GM12892 (cell line): ENCODE measurements around the gene SF3A2.

Source experiments
- POLR2AphosphoS5 ChIP-seq: IDR thresholded peaks from 2 replicates; pipeline ENCODE4 v1.6.1; 2011; ENCODE audit warnings: low read depth, low read length, control low read depth
- TAF1 ChIP-seq: IDR thresholded peaks from 2 replicates; pipeline ENCODE4 v1.6.1; 2011; ENCODE audit warnings: low read depth, mild to moderate bottlenecking, control low read depth, low read length, borderline replicate concordance

DNA sequence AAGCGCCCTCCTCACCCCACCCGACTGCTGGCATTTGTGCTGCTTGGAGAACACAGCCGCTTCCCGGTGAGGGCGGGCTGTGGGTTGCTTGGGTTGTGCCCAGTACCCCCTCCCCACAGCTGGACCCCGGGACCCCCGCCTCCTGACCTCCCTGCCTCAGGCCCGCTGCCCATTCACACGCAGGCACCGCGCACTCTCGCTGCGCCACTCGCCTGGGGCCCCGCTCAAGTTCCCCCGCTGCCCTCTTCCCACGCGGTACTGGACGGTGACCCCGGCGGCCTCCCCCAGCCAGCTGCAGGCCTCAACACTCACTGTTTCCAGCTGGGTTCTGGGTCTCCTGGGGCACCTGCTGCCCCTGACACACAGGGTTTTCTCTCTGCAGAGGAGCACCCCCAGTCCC is 16.9 kb upstream of the SF3A2 start:
- TF ChIP-seq POLR2AphosphoS5 (no peak), TAF1 (no peak)
